Metanephros (tissue), 1 donor: ENCODE measurements around the gene DAP3. TPM values are rescaled to one million over a fixed set of nuclear protein-coding genes. Genes with fewer than 3 reads are reported as not detected.

Source experiments
- total RNA-seq: library from RNA; depleted of rRNA; stranded (reverse); fragments of >200 nt; gene quantifications from one replicate; pipeline ENCODE4 v1.2.3, GENCODE V29; 2014

Gene DAP3
- total RNA-seq, result 73.7 TPM

DNA sequence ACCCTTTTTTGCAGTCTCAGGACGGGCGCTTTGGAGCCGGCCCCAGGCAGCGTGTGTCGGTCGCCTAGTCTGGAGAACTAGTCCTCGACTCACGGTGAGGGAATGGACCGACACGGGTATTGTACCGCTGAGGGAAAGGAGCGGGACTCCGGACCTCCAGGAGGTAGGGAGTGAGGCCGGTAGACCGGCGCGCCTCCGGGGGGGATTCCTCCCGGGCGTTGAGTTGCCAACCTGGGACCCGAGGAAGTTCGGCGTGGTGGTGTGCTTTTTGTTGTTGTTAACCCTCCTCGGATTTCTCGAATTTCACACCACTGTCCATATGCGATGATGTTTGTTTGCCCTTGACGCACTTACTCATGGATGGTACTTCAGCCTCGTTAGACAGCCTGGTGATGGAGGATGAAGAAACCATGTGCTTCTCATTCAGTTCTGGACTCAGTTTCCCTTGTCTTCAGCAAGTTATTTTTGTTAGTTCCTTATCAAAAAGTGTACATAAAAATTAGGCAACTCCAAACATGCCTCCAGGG lies at the start of gene DAP3:
Gene DAP3, plus strand, starts transcription at position 11 of the 527 bp plus-strand sequence. CDS start 20,689 bp downstream, outside the sequence.

DNA sequence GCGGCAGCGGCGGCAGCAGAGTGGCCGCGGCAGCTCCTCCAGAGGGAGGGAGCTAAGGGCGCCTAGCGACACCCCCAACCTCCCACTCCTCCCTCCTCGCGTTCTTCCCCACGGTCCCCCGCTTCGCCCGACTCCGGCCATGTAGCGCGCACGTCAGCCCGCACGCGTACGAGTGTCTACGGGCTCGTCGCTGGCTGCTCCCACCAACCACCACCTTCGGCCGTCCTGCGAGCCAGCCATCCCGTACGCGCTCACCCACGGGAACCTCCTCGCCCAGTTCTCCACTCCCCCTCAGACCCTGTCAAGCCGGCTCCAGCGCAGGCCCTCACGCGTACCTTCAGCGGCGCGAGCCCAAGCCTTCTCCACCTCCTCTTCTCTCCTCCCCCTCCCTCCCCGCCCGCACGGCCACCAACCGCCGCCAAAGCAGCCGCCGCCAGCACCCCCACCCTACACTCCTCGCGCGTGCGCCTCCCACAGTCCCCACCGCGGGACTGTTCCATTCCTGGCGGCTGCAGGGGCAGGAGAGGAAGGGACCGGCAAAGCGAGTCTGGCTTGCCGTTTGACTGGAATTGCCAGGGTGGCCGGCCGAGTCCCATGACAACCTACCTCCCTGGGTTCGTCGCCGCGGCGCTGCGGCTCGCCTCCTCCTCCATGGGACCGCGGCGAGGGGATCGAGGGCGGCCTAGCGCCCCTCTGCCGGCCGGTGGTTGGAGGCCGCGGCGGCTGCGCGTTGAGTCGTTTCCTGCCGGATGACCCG lies 389 bp upstream of the DAP3 start, which contains the start of gene YY1AP1:
Gene YY1AP1, minus strand, starts transcription at position 451 of the 757 bp plus-strand sequence. CDS start 8,338 bp downstream, outside the sequence.

Other genes with a start within 250 kb of the DAP3 start
- 60.3 TPM for gene ASH1L, start 126.3 kb upstream of the DAP3 start, total RNA-seq
- 37.9 TPM for gene MSTO1, start 78.9 kb upstream of the DAP3 start, total RNA-seq
- gene YY1AP1, start 317 bp upstream of the DAP3 start, total RNA-seq, result 99.7 TPM
- gene GON4L, start 168.1 kb downstream of the DAP3 start, total RNA-seq, result 48.2 TPM
- 20.0 TPM for gene SYT11, start 170.5 kb downstream of the DAP3 start, total RNA-seq
- 31.4 TPM for gene RIT1, start 222.3 kb downstream of the DAP3 start, total RNA-seq
- gene KHDC4, start 245.3 kb downstream of the DAP3 start, total RNA-seq, result 46.1 TPM